SK-MEL-5 (cell line): ENCODE data around the gene CYBC1. TPM values are rescaled to one million over a fixed set of nuclear protein-coding genes. Genes with fewer than 3 reads are reported as not detected.
"Not testable (repeated sequence)": the region's sequence is repeated elsewhere in the genome, so short reads cannot be mapped to it uniquely, and the experiment has no call there.

ENCODE experiments used
- DNase-seq: peaks from one replicate; pipeline ENCODE4 v3.0.0-alpha.2; 2016; ENCODE audit warnings: low read depth, low spot score
- in situ Hi-C: cut with HindIII; loops from 2 replicates; pipeline ENCODE4 v1.10.0; 2016; ENCODE audit warnings: low sequenced_read_pairs, high pct_unique_total_duplicates, low pct_unique_long_range_greater_than_20kb
- total RNA-seq: library from RNA; depleted of rRNA; stranded (reverse); fragments of >200 nt; shearing (Covaris generic); gene quantifications from 2 replicates; pipeline ENCODE4 v1.2.3, GENCODE V29; 2014

The CYBC1 gene
- total RNA-seq, 1 experiment from 2014 or later, result 27.3 TPM

GRCh38 chr17:82483836-82484235 lies 33.3 kb upstream of the CYBC1 start:
- DNase-seq, result no peak
- in situ Hi-C loops, result no loop called here

DNA sequence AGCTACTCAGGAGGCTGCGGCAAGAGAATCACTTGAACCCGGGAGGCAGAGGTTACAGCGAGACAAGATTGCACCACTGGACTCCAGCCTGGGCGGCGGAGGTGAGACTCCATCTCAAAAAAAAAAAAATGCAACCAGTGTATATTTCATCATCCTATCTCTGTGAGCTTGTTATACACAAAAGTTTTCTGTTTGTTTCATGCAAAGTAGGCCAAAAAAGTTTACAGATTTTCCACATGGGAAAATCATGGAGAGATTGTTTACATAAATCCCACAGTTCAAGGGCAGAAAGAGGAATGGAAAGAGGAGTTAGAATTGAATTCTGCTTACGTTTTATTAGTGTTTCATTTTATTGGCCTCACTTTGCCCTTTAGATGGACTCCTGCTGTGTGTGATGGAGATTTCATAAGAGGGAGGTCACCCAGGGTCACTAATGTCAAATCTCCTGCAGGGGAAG lies 32.7 kb upstream of the CYBC1 start:
- in situ Hi-C loops, result no loop called here
- no peak for DNase-seq

- no peak for DNase-seq
- in situ Hi-C loops, result no loop called here
Observed at GRCh38 chr17:82480318-82480717, 29.8 kb upstream of the CYBC1 start.

DNA sequence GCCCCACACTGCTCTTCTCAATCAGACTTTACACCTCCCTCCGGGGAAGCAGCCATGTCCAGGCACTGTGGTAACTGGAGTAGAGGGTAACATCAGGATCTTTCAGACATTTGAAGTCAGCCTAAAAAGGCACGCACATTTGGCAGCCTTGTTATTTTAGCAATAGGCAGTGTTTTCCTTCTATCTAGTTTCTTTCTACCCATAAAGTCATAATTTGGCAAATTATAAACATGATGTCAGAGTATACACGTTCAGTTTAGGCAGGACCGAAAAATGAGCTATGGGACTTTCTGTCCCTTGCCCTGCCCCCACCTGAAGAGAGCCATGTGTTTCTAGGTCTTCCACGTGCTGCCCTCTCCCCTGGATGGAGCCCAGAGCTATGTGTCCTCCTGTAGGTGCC lies 29.1 kb upstream of the CYBC1 start:
- in situ Hi-C loops, result no loop called here
- no peak for DNase-seq

DNA sequence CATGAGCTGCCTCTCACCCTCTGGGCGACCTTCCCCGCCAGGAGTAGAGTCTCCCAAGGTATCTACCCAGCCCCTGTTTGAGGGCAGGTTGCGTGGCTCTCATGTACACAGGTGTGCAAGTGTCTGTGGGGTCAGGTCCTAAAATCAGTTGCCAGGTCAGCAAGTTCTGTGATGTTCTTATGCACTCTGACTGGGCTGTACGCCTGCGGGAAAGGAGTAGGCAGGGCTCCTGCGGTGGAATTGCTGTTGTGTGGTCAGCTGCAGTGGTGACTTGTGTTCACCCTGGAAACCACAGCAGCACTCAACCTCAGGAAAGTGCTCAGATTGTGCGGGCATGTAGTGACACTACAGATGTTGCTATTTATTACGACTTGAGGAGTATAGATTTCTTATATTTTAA lies 27.4 kb upstream of the CYBC1 start:
- in situ Hi-C loops, result no loop called here
- DNase-seq, result no peak

GRCh38 chr17:82475458-82475857 lies 24.9 kb upstream of the CYBC1 start:
- in situ Hi-C loops, result no loop called here
- no peak for DNase-seq

GRCh38 chr17:82474223-82475010 lies 23.9 kb upstream of the CYBC1 start:
- DNase-seq, result no peak
- in situ Hi-C loops, result no loop called here

GRCh38 chr17:82470065-82470464 lies 19.5 kb upstream of the CYBC1 start:
- DNase-seq, result no peak
- in situ Hi-C loops, result no loop called here

DNA sequence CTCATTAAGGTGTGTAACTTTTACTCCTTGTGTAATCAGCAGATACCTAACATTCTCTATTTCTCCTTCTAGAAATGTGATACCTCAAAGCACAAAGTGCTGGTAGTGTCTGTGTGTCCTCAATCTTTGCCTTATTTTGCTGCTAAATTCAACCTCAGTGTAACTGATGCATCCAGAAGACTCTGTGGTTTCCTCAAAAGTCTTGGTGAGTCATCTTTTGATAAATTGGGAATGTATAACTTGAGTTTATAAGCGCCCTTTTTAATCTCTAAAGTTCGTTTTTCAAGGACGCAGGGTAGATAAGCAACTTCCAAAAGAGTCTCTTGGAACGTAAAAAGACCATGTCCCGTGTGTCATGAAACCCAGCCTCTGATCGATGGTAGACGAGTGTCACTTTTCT lies 18.1 kb upstream of the CYBC1 start:
- no peak for DNase-seq
- in situ Hi-C loops, result no loop called here

- DNase-seq, result peak; percentile 21
- in situ Hi-C loops, result no loop called here
Observed at GRCh38 chr17:82465023-82465603, 14.6 kb upstream of the CYBC1 start.

- DNase-seq, result no peak
- in situ Hi-C loops, result no loop called here
Observed at GRCh38 chr17:82464567-82464929, 14.0 kb upstream of the CYBC1 start.

DNA sequence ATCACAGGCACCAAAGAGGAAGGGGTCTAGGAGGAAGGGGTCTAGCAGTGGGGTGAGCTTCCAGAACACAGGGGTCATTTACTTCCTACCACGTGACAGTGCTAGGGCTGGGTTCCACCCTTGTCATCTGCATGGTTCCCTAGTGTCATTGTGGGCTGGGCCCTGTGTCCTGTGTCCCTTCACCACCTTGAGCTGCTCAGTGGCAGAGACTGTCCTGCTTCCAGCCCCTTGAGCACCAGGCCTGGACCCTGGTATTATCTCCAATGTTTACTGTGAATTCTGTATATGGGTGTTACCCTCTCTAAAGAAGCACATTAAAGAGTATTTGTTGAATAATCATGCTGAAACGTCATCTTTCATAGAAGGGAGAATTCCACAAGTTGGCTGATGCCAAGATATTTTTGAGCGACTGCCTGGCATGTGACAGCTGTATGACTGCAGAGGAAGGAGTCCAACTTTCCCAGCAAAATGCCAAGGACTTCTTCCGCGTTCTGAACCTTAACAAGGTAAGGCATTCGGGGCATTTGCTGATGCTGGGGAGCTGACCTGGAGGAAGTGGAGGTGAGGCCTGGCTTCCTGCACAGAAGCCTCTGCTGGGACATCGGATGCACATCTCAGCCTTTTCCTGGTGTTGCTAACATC lies 13.5 kb upstream of the CYBC1 start:
- in situ Hi-C loops, result no loop called here
- no peak for DNase-seq

- no peak for DNase-seq
- in situ Hi-C loops, result no loop called here
Observed at GRCh38 chr17:82463391-82463790, 12.8 kb upstream of the CYBC1 start.

GRCh38 chr17:82461827-82462524 lies 11.4 kb upstream of the CYBC1 start:
- in situ Hi-C loops, result no loop called here
- no peak for DNase-seq

DNA sequence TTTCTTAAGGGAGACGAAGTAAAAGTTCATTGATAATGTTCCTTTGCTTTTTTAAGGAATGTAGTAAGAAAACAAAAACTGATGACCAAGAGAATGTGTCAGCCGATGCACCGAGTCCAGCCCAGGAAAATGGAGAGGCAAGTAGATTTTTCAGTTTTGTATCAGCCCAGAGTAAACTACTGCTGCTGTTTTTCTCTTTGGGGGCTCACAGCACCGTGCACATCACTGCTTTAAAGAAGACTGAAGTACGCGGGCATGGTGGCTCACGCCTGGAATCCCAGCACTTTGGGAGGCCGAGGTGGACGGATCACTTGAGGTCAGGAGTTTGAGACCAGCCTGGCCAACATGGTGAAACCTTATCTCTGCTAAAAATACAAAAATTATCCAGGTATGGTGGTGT lies 9.4 kb upstream of the CYBC1 start:
- DNase-seq, in situ Hi-C loops: not testable (repeated sequence)

DNA sequence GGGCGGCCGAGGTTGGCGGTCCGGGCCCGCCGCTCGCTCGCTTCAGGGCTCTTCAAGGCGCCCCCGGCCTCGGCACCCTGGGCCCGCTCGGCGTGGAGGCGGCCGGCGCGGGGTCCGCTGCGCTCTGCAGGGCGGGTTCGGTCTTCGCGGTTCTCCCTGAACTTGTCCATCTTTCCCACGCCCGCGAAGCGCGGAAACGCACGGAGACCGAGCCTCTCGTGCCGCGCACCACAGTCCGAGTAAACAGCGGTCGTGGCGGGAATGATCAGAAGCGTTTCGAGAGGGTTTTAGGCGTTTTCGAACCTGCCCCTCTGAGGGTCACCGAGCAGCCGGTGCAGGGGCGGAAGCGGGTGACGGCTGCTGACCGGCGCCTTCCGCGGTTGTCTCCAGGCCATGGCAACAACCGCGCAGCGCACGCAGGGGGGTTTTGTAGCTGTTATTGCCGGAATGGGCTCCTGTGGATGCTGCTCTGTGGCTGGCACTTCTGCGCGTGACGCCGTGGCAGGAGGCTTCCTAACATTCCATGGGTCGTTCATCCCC lies 8.4 kb upstream of the CYBC1 start:
- in situ Hi-C loops, result no loop called here
- DNase-seq, result no peak

GRCh38 chr17:82458179-82458884 lies 7.8 kb upstream of the CYBC1 start, which contains the start of gene NARF:
NARF (plus strand) TSS chr17:82458741; CDS start chr17:82458804, 63 bp downstream.
- DNase-seq, result peak; percentile 97
- in situ Hi-C loops, result no loop called here

DNA sequence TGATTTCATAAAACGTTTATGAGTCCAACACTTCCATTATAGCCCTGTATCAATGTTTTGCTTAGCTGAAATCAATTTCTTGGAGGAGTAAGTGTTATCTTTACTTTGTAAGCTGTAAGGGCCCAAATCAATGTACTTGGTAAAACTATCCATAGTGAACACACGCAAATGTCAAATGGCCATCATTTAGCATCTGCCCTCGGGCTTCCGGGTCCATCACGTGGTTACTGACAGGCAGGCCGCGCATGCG lies 7.3 kb upstream of the CYBC1 start:
- DNase-seq, result peak; percentile 93
- in situ Hi-C loops, result no loop called here
